ENCODE data around the gene ATP5PF. TPM values are rescaled to one million over a fixed set of nuclear protein-coding genes. Genes with fewer than 3 reads are reported as not detected.
"Not testable (repeated sequence)": the region's sequence is repeated elsewhere in the genome, so short reads cannot be mapped to it uniquely, and the experiment has no call there.

The ATP5PF gene
- total and polyA plus RNA-seq, 3 experiments from 2014 or later = 182 to 366 (median 197) TPM

GRCh38 chr21:25714066-25714465 lies 20.6 kb downstream of the ATP5PF start:
- H3K27ac ChIP-seq (ENCODE audit: low read depth, low read length); H3K4me1 ChIP-seq (ENCODE audit: insufficient read depth, low read length); H3K4me3 ChIP-seq (ENCODE audit: low read length); POLR2A ChIA-PET; H3K27me3 ChIP-seq (ENCODE audit: insufficient read depth, low read length, poor library complexity, severe bottlenecking); DNase-seq; H3K27me3 Mint-ChIP-seq; H3K9me3 ChIP-seq (ENCODE audit: low read length); H3K4me1 Mint-ChIP-seq; CTCF ChIA-PET; H3K36me3 ChIP-seq (ENCODE audit: insufficient read depth, low read length); H3K27ac Mint-ChIP-seq; H3K4me3 Mint-ChIP-seq; H3K9me3 Mint-ChIP-seq: not testable (repeated sequence)
- peaks cover 0 to 12% (median 0%) of the 10 kb centered on the region in 3 donors for H3K36me3 Mint-ChIP-seq

- Histone ChIP-seq H3K4me1 (ENCODE audit: insufficient read depth, low read length) (no peaks in the 10 kb centered on the region), H3K27ac (ENCODE audit: low read depth, low read length) (no peak overlapping the region), H3K9me3 (ENCODE audit: low read length) (no peaks in the 10 kb centered on the region), H3K4me3 (ENCODE audit: low read length) (no peak overlapping the region), H3K27me3 (ENCODE audit: insufficient read depth, low read length, poor library complexity, severe bottlenecking) (no peaks in the 10 kb centered on the region), H3K36me3 (ENCODE audit: insufficient read depth, low read length) (no peaks in the 10 kb centered on the region)
- Mint-ChIP-seq H3K36me3 (no peaks in the 10 kb centered on the region), H3K27me3 (no peaks in the 10 kb centered on the region), H3K27ac (no peak overlapping the region), H3K9me3 (no peaks in the 10 kb centered on the region), H3K4me3 (no peak overlapping the region), H3K4me1 (no peaks in the 10 kb centered on the region)
- ChIA-PET CTCF (no interaction called here), POLR2A (no interaction called here)
- no peak for DNase-seq
Measured at GRCh38 chr21:25710550-25710949, 24.2 kb downstream of the ATP5PF start.

GRCh38 chr21:25709684-25710265 lies 24.9 kb downstream of the ATP5PF start:
- Mint-ChIP-seq H3K4me1 (no peaks in the 10 kb centered on the region), H3K27me3 (no peaks in the 10 kb centered on the region), H3K4me3 (no peak overlapping the region), H3K36me3 (no peaks in the 10 kb centered on the region), H3K9me3 (no peaks in the 10 kb centered on the region), H3K27ac (no peak overlapping the region)
- Histone ChIP-seq H3K4me3 (ENCODE audit: low read length) (no peak overlapping the region), H3K36me3 (ENCODE audit: insufficient read depth, low read length) (no peaks in the 10 kb centered on the region), H3K9me3 (ENCODE audit: low read length) (no peaks in the 10 kb centered on the region), H3K27ac (ENCODE audit: low read depth, low read length) (no peak overlapping the region), H3K4me1 (ENCODE audit: insufficient read depth, low read length) (no peaks in the 10 kb centered on the region), H3K27me3 (ENCODE audit: insufficient read depth, low read length, poor library complexity, severe bottlenecking) (no peaks in the 10 kb centered on the region)
- CTCF ChIA-PET = no interaction called here
- POLR2A ChIA-PET = no interaction called here
- DNase-seq = no peak

- no peaks in the 10 kb centered on the region for H3K36me3 Mint-ChIP-seq
- Histone ChIP-seq H3K36me3 (ENCODE audit: insufficient read depth, low read length) (no peaks in the 10 kb centered on the region), H3K27ac (ENCODE audit: low read depth, low read length) (no peak overlapping the region), H3K4me1 (ENCODE audit: insufficient read depth, low read length) (no peaks in the 10 kb centered on the region), H3K27me3 (ENCODE audit: insufficient read depth, low read length, poor library complexity, severe bottlenecking) (no peaks in the 10 kb centered on the region), H3K4me3 (ENCODE audit: low read length) (no peak overlapping the region), H3K9me3 (ENCODE audit: low read length) (no peaks in the 10 kb centered on the region)
- no peak overlapping the region for H3K27ac Mint-ChIP-seq
- H3K27me3 Mint-ChIP-seq = no peaks in the 10 kb centered on the region
- no peaks in the 10 kb centered on the region for H3K9me3 Mint-ChIP-seq
- ChIA-PET CTCF (interaction anchor here (1.2 to 2.1 kb wide), 3 partner anchors 9 to 100 kb away, joined by 3 to 19 read pairs (median 7); no protein-coding TSS in a partner anchor), POLR2A (no interaction called here)
- H3K4me3 Mint-ChIP-seq = no peak overlapping the region
- H3K4me1 Mint-ChIP-seq = no peaks in the 10 kb centered on the region
- peak; percentile 11 to 64 (median 24) for DNase-seq
Measured at GRCh38 chr21:25708467-25709065, 26.1 kb downstream of the ATP5PF start.

GRCh38 chr21:25701529-25701928 lies 33.2 kb downstream of the ATP5PF start:
- DNase-seq = no peak
- no peak overlapping the region for H3K4me3 ChIP-seq (ENCODE audit: low read length)
- ChIA-PET CTCF (interaction anchor here (1.7 kb wide), 1 partner anchor 93 kb away, joined by 8 read pairs; no protein-coding TSS in a partner anchor), POLR2A (no interaction called here)
- no peaks in the 10 kb centered on the region for H3K9me3 Mint-ChIP-seq
- peaks cover 0 to 2% of the 10 kb centered on the region in 2 donors for H3K27me3 Mint-ChIP-seq
- no peaks in the 10 kb centered on the region for H3K4me1 Mint-ChIP-seq
- no peak overlapping the region for H3K27ac Mint-ChIP-seq
- no peaks in the 10 kb centered on the region for H3K4me1 ChIP-seq (ENCODE audit: insufficient read depth, low read length)
- H3K27me3 ChIP-seq (ENCODE audit: insufficient read depth, low read length, poor library complexity, severe bottlenecking) = no peaks in the 10 kb centered on the region
- no peaks in the 10 kb centered on the region for H3K36me3 ChIP-seq (ENCODE audit: insufficient read depth, low read length)
- no peaks in the 10 kb centered on the region for H3K9me3 ChIP-seq (ENCODE audit: low read length)
- no peak overlapping the region for H3K27ac ChIP-seq (ENCODE audit: low read depth, low read length)
- peaks cover 0 to 1% (median 0%) of the 10 kb centered on the region in 3 donors for H3K36me3 Mint-ChIP-seq
- no peak overlapping the region for H3K4me3 Mint-ChIP-seq

- CTCF ChIA-PET = interaction anchor here (1.7 to 2.1 kb wide), 2 partner anchors 7 to 93 kb away, joined by 7 to 8 read pairs; no protein-coding TSS in a partner anchor
- Mint-ChIP-seq H3K27ac (peak overlapping the region in 1 of 8 donors; percentile 6), H3K4me3 (no peak overlapping the region), H3K36me3 (peaks cover 0 to 1% (median 0%) of the 10 kb centered on the region in 3 donors), H3K27me3 (peaks cover 0 to 2% of the 10 kb centered on the region in 2 donors), H3K9me3 (no peaks in the 10 kb centered on the region), H3K4me1 (no peaks in the 10 kb centered on the region)
- no peaks in the 10 kb centered on the region for H3K36me3 ChIP-seq (ENCODE audit: insufficient read depth, low read length)
- no peaks in the 10 kb centered on the region for H3K4me1 ChIP-seq (ENCODE audit: insufficient read depth, low read length)
- no peak overlapping the region for H3K27ac ChIP-seq (ENCODE audit: low read depth, low read length)
- POLR2A ChIA-PET = no interaction called here
- no peaks in the 10 kb centered on the region for H3K9me3 ChIP-seq (ENCODE audit: low read length)
- DNase-seq = no peak
- no peaks in the 10 kb centered on the region for H3K27me3 ChIP-seq (ENCODE audit: insufficient read depth, low read length, poor library complexity, severe bottlenecking)
- no peak overlapping the region for H3K4me3 ChIP-seq (ENCODE audit: low read length)
Measured at GRCh38 chr21:25700741-25701140, 34.0 kb downstream of the ATP5PF start.

GRCh38 chr21:25695461-25695860 lies 39.2 kb downstream of the ATP5PF start:
- CTCF ChIA-PET; H3K27ac Mint-ChIP-seq; H3K9me3 Mint-ChIP-seq; DNase-seq; POLR2A ChIA-PET; H3K27ac ChIP-seq (ENCODE audit: low read depth, low read length); H3K36me3 Mint-ChIP-seq; H3K4me1 ChIP-seq (ENCODE audit: insufficient read depth, low read length); H3K36me3 ChIP-seq (ENCODE audit: insufficient read depth, low read length); H3K4me3 ChIP-seq (ENCODE audit: low read length); H3K9me3 ChIP-seq (ENCODE audit: low read length); H3K4me1 Mint-ChIP-seq; H3K4me3 Mint-ChIP-seq; H3K27me3 ChIP-seq (ENCODE audit: insufficient read depth, low read length, poor library complexity, severe bottlenecking); H3K27me3 Mint-ChIP-seq: not testable (repeated sequence)

GRCh38 chr21:25691976-25692375 lies 42.7 kb downstream of the ATP5PF start:
- ChIA-PET POLR2A (no interaction called here), CTCF (no interaction called here)
- Histone ChIP-seq H3K4me3 (ENCODE audit: low read length) (no peak overlapping the region), H3K36me3 (ENCODE audit: insufficient read depth, low read length) (no peaks in the 10 kb centered on the region), H3K9me3 (ENCODE audit: low read length) (no peaks in the 10 kb centered on the region), H3K27ac (ENCODE audit: low read depth, low read length) (no peak overlapping the region), H3K4me1 (ENCODE audit: insufficient read depth, low read length) (no peaks in the 10 kb centered on the region), H3K27me3 (ENCODE audit: insufficient read depth, low read length, poor library complexity, severe bottlenecking) (no peaks in the 10 kb centered on the region)
- DNase-seq = no peak
- Mint-ChIP-seq H3K36me3 (no peaks in the 10 kb centered on the region), H3K9me3 (no peaks in the 10 kb centered on the region), H3K27ac (no peak overlapping the region), H3K4me3 (no peak overlapping the region), H3K4me1 (no peaks in the 10 kb centered on the region), H3K27me3 (peaks cover 3 to 13% of the 10 kb centered on the region in 2 donors)

Measured in CD8-positive, alpha-beta memory T cell (primary cell).